Keratinocyte (primary cell): ENCODE data around the gene OR6J1.
"Not testable (repeated sequence)": the region's sequence is repeated elsewhere in the genome, so short reads cannot be mapped to it uniquely, and the experiment has no call there.

Experiments
- EZH2 ChIP-seq: IDR thresholded peaks from one replicate; pipeline ENCODE4 v1.6.1; 2012; ENCODE audit warnings: inconsistent platforms, mild to moderate bottlenecking, low read length, moderate library complexity
- TF ChIP-seq, protein P1 (sequence below), 3 experiments: IDR thresholded peaks in 1 of 3; conservative IDR thresholded peaks in 1 of 3; optimal IDR thresholded peaks in 1 of 3; 2 replicates in 2 of 3; 3 replicates in 1 of 3; pipeline versions ENCODE3 to v1.5.1; 2011; ENCODE audit warnings: low read length in 3 of 3, mild to moderate bottlenecking in 3 of 3, moderate library complexity in 2 of 3, control low read depth in 1 of 3, inconsistent platforms in 1 of 3; ENCODE audit not compliant: insufficient read depth in 2 of 3; ENCODE audit errors: extremely low read depth in 1 of 3

DNA sequence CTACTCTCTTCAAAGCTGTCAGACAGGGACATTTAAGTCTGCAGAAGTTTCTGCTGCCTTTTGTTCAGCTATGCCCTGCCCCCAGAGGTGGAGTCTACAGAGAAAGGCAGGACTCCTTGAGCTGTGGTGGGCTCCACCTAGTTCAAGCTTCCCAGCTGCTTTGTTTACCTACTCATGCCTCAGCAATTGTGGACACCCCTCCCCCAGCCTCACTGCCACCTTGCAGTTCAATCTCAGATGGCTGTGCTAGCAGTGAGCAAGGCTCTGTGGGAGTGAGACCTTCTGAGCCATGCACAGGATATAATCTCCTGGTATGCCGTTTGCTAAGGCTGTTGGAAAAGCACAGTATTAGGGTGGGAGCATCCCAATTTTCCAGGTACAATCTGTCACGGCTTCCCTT lies 33.4 kb upstream of the OR6J1 start:
- TF ChIP-seq, protein P1, sequence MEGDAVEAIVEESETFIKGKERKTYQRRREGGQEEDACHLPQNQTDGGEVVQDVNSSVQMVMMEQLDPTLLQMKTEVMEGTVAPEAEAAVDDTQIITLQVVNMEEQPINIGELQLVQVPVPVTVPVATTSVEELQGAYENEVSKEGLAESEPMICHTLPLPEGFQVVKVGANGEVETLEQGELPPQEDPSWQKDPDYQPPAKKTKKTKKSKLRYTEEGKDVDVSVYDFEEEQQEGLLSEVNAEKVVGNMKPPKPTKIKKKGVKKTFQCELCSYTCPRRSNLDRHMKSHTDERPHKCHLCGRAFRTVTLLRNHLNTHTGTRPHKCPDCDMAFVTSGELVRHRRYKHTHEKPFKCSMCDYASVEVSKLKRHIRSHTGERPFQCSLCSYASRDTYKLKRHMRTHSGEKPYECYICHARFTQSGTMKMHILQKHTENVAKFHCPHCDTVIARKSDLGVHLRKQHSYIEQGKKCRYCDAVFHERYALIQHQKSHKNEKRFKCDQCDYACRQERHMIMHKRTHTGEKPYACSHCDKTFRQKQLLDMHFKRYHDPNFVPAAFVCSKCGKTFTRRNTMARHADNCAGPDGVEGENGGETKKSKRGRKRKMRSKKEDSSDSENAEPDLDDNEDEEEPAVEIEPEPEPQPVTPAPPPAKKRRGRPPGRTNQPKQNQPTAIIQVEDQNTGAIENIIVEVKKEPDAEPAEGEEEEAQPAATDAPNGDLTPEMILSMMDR (optimal IDR thresholded peaks at IDR 0.05 in 1 of 3, IDR thresholded peaks at IDR 0.05 in 1 of 3, conservative IDR thresholded peaks at IDR 0.05 in 1 of 3; ENCODE audit: extremely low read depth in 1 of 3, insufficient read depth in 2 of 3, low read length in 3 of 3), result not testable (repeated sequence)
- TF ChIP-seq EZH2, result not testable (repeated sequence)
